IPS-NIHi7 (cell line): Measurements from ENCODE around the gene EBLN2.

Source experiments
- DNase-seq: peaks from one replicate; pipeline ENCODE4 v3.0.0; 2012; ENCODE audit warnings: mixed read lengths; ENCODE audit errors: extremely low spot score

The EBLN2 gene

DNA sequence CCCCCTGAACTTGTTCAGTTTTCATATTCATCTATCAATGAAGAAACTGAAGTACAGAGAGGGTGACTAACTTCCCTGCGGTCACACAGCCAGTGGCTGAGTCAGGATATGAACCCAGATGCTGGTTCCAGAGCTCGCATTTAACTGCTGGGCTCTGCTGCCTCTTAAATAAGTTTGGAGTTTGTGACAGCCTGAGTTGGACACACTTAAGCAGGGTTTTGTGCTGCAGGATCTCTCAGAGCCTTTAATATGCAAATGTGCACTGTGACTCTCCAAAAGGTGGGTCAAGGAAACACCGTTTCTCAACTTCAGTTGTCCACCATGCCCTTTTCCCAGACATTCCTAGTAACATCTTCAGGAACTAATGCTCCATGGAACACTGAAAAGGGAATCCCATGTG lies 45.8 kb downstream of the EBLN2 start:
- DNase-seq = no peak

DNA sequence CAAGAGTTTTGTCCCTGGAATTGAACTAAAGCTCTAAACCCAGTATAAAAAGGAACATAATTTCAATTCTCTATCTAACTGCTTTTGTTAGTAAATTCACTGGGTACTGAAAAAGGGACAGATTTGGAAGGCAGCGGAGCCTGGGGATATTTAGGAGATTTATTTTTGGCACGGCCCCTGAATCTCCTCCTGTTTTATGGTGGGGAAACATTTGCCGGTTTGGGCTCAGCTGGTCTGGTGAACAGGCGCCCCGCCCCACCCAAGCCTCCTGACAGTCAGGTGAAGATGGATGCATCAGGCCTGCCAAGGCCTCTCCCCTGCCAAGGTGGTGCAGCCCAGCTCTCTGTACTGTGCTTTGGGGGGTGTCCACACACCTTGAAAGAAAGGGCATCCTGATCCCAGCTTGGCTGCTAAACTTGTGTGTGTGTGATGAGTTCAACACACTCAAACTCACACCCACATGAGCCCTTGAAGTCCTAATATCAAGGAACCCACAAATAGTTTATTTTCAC lies 46.3 kb downstream of the EBLN2 start:
- no peak for DNase-seq

DNA sequence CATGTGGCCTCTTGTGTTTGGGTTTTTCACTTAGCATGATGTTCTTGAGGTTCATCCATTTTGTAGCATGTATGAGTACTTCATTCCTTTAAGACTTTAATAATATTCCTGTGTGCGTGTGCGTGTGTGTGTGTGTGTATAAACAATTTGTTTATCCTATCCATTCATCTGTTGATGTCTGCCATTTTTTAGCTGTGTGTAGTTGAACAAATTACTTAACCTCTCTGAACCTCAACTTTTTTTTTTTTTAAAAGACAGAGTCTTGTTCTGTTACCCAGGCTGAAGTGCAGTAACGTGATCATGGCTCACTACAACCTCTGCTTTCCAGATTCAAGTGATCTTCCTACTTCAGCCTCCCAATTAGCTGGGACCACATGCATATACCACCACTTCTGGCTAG lies 47.3 kb downstream of the EBLN2 start:
- no peak for DNase-seq

DNA sequence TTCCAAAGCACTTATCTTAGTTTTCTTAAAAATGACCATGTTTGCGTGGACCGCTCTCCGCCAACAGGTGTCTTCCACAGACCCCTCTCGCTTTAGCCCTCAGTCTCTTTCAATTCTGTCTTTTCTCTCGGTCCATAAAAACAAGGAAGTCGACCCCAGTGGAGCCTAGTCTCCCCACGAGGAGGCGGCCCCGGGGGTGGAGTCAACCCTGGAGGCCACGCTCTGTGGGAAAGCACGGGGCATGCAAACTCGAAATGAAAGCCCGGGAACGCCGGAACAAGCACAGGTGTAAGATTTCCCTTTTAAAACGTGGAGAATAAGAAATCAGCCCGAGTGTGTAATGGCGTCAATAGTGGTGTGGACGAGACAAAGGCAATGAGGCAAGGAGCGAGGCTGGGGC lies 49.1 kb downstream of the EBLN2 start:
- DNase-seq = no peak
